ENCODE data around the gene CERS6.

DNA sequence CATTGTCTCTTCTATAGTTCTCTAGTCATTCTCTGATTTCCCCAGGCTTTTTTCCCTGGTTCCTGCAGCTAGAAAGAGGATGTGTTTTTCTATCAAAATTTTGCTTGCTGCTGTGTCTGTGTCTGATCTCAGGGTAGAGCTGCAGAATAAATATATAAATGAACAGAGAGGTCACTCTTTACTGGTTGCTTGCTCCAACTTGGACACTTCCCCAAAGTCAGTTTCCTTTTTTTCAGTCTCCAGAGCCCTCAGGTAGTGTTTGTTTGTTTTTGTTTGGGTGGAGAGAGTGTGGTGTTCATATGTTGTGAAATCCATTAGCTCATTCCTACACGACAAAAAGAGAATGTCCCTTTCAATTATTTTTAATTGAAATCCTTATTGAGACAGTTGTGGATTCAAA is 85.8 kb downstream of the CERS6 start:
- TF ChIP-seq, protein P1, sequence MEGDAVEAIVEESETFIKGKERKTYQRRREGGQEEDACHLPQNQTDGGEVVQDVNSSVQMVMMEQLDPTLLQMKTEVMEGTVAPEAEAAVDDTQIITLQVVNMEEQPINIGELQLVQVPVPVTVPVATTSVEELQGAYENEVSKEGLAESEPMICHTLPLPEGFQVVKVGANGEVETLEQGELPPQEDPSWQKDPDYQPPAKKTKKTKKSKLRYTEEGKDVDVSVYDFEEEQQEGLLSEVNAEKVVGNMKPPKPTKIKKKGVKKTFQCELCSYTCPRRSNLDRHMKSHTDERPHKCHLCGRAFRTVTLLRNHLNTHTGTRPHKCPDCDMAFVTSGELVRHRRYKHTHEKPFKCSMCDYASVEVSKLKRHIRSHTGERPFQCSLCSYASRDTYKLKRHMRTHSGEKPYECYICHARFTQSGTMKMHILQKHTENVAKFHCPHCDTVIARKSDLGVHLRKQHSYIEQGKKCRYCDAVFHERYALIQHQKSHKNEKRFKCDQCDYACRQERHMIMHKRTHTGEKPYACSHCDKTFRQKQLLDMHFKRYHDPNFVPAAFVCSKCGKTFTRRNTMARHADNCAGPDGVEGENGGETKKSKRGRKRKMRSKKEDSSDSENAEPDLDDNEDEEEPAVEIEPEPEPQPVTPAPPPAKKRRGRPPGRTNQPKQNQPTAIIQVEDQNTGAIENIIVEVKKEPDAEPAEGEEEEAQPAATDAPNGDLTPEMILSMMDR (optimal IDR thresholded peaks at IDR 0.05 in 1 of 3, IDR thresholded peaks at IDR 0.05 in 1 of 3, conservative IDR thresholded peaks at IDR 0.05 in 1 of 3; ENCODE audit: extremely low read depth in 1 of 3, insufficient read depth in 2 of 3, low read length in 3 of 3) = no peak
- TF ChIP-seq EZH2 (IDR thresholded peaks at IDR 0.05; ENCODE audit: low read length) = no peak
